SK-N-SH (cell line): Measurements from ENCODE around the gene ATP2A3. TPM values are rescaled to one million over a fixed set of nuclear protein-coding genes. Genes with fewer than 3 reads are reported as not detected.

Source experiments
- CTCF ChIA-PET: fragments of 300-600, 350-600 bp; formaldehyde crosslinking; extraction: SDS; loops from one replicate; lab custom pipeline; 2021; lab: Yijun Ruan, JAX
- POLR2A ChIA-PET: fragments of 350-600 bp; sonication (Branson Sonifier 250); formaldehyde crosslinking; extraction: SDS; loops from one replicate; lab custom pipeline; 2020; ENCODE audit warnings: antibody characterized with exemption, inconsistent platforms; lab: Yijun Ruan, JAX
- DNase-seq: peaks from one replicate; pipeline ENCODE4 v3.0.0; 2012
- H2AFZ ChIP-seq: fragments of 200-600 bp; sonication (generic); 2 replicates; pipeline ENCODE4 v1.8.1; 2016; ENCODE audit warnings: antibody characterized with exemption, mild to moderate bottlenecking, low read depth
- H3F3A ChIP-seq: fragments of 200-600 bp; sonication (generic); replicated peaks from 2 replicates; pipeline ENCODE3; 2016; ENCODE audit warnings: antibody characterized with exemption, mild to moderate bottlenecking; ENCODE audit not compliant: insufficient read depth
- H3K27ac ChIP-seq, 2 experiments: fragments of 200-500 bp in 1 of 2; fragments of 200-600 bp in 1 of 2; sonication (Bioruptor generic) in 1 of 2; sonication (generic), shearing (Covaris generic) in 1 of 2; 2 replicates each; pipeline versions ENCODE4 v1.5.1 to v1.6.1; 2014 to 2016; ENCODE audit warnings: low read depth in 2 of 2, inconsistent platforms in 1 of 2, low read length in 1 of 2, mild to moderate bottlenecking in 1 of 2, mixed read lengths in 1 of 2
- H3K27me3 ChIP-seq: fragments of 200-600 bp; sonication (generic), shearing (Covaris generic); 2 replicates; pipeline ENCODE4 v1.6.1; 2016; ENCODE audit warnings: mixed run types; ENCODE audit not compliant: insufficient read depth
- H3K36me3 ChIP-seq, 2 experiments: fragments of 200-500 bp in 1 of 2; fragments of 200-600 bp in 1 of 2; sonication (Bioruptor generic) in 1 of 2; sonication (generic) in 1 of 2; replicated peaks in 1 of 2; 2 replicates each; pipeline versions ENCODE3 to v1.5.1; 2014 to 2016; ENCODE audit warnings: low read length in 1 of 2, mild to moderate bottlenecking in 1 of 2; ENCODE audit not compliant: insufficient read depth in 2 of 2, control insufficient read depth in 1 of 2
- H3K4me1 ChIP-seq, 2 experiments: fragments of 200-500 bp in 1 of 2; fragments of 200-600 bp in 1 of 2; sonication (Bioruptor generic) in 1 of 2; sonication (generic), shearing (Covaris generic) in 1 of 2; 2 replicates each; pipeline versions ENCODE4 v1.5.1 to v1.6.1; 2014 to 2016; ENCODE audit warnings: low read depth in 1 of 2, low read length in 1 of 2, mixed run types in 1 of 2; ENCODE audit not compliant: insufficient read depth in 2 of 2, control insufficient read depth in 1 of 2
- H3K4me2 ChIP-seq: fragments of 200-600 bp; sonication (generic), shearing (Covaris generic); 2 replicates; pipeline ENCODE4 v1.6.1; 2017; ENCODE audit warnings: mixed run types
- H3K4me3 ChIP-seq, 2 experiments: fragments of 200-500 bp in 1 of 2; fragments of 200-600 bp in 1 of 2; sonication (Bioruptor generic) in 1 of 2; sonication (generic), shearing (Covaris generic) in 1 of 2; 2 replicates each; pipeline versions ENCODE4 v1.5.1 to v1.8.1; 2014 to 2016; ENCODE audit warnings: low read depth in 2 of 2, inconsistent platforms in 1 of 2, low read length in 1 of 2, mild to moderate bottlenecking in 1 of 2, mixed read lengths in 1 of 2, moderate library complexity in 1 of 2
- H3K79me2 ChIP-seq: fragments of 200-600 bp; sonication (generic); 2 replicates; pipeline ENCODE4 v1.8.1; 2017; ENCODE audit warnings: mild to moderate bottlenecking; ENCODE audit not compliant: insufficient read depth
- H3K9ac ChIP-seq: fragments of 200-600 bp; sonication (generic); 2 replicates; pipeline ENCODE4 v1.6.1; 2017; ENCODE audit warnings: mixed run types
- H3K9me2 ChIP-seq: fragments of 200-600 bp; sonication (generic); 2 replicates; pipeline ENCODE4 v1.6.1; 2017; ENCODE audit warnings: mixed run types
- H3K9me3 ChIP-seq: fragments of 200-600 bp; sonication (generic); 2 replicates; pipeline ENCODE4 v1.6.1; 2017; ENCODE audit warnings: mixed run types, mild to moderate bottlenecking, moderate library complexity
- H4K20me1 ChIP-seq: fragments of 200-600 bp; sonication (generic); 2 replicates; pipeline ENCODE4 v1.6.1; 2017; ENCODE audit warnings: mild to moderate bottlenecking, mixed run types; ENCODE audit not compliant: insufficient read depth
- CHD2 ChIP-seq: fragments of 150-350 bp; IDR thresholded peaks from 2 replicates; pipeline ENCODE4 v1.6.1; 2018; ENCODE audit warnings: low read length; ENCODE audit not compliant: partially characterized antibody
- CTCF ChIP-seq: fragments of 200-600 bp; sonication (generic); IDR thresholded peaks from 2 replicates; pipeline ENCODE4 v1.6.1; 2017; ENCODE audit warnings: antibody characterized with exemption, mild to moderate bottlenecking, moderate library complexity
- EP300 ChIP-seq, 2 experiments: IDR thresholded peaks; 2 replicates each; pipeline versions ENCODE4 v1.4.0 to v1.6.1; 2012; ENCODE audit warnings: borderline replicate concordance in 1 of 2, low read depth in 1 of 2, low read length in 1 of 2
- EZH2phosphoT487 ChIP-seq: fragments of 200-600 bp; sonication (generic); IDR thresholded peaks from 2 replicates; pipeline ENCODE4 v1.6.1; 2017; ENCODE audit warnings: low read depth, mixed run types, mild to moderate bottlenecking, antibody characterized with exemption, moderate library complexity, borderline replicate concordance
- FOXJ3 ChIP-seq: sonication (generic); formaldehyde crosslinking; IDR thresholded peaks from 2 replicates; pipeline ENCODE4 v1.5.1; 2020; ENCODE audit warnings: mild to moderate bottlenecking, missing genetic modification reagents
- GABPA ChIP-seq: IDR thresholded peaks from 2 replicates; pipeline ENCODE4 v1.4.0; 2012; ENCODE audit warnings: low read depth, mild to moderate bottlenecking
- MAX ChIP-seq: IDR thresholded peaks from 2 replicates; pipeline ENCODE4 v1.4.0; 2012; ENCODE audit warnings: low read depth
- MXI1 ChIP-seq: IDR thresholded peaks from 2 replicates; pipeline ENCODE4 v1.6.1; 2012; ENCODE audit warnings: mild to moderate bottlenecking, low read depth, low read length, improper control_type of control experiment
- NRF1 ChIP-seq: IDR thresholded peaks from 2 replicates; pipeline ENCODE4 v1.6.1; 2012; ENCODE audit warnings: low read depth, mild to moderate bottlenecking, low read length
- POLR2AphosphoS5 ChIP-seq: IDR thresholded peaks from 2 replicates; pipeline ENCODE4 v1.6.1; 2012; ENCODE audit warnings: low read depth, low read length
- RAD21 ChIP-seq: IDR thresholded peaks from 2 replicates; pipeline ENCODE4 v1.6.1; 2012; ENCODE audit warnings: mild to moderate bottlenecking, low read length
- REST ChIP-seq: IDR thresholded peaks from 2 replicates; pipeline ENCODE4 v1.6.1; 2012; ENCODE audit warnings: mild to moderate bottlenecking, low read depth, low read length, moderate library complexity
- SIN3A ChIP-seq: IDR thresholded peaks from 2 replicates; pipeline ENCODE4 v1.6.1; 2012; ENCODE audit warnings: low read depth, mild to moderate bottlenecking, low read length, moderate library complexity, borderline replicate concordance
- TAF1 ChIP-seq: IDR thresholded peaks from 2 replicates; pipeline ENCODE4 v1.6.1; 2012; ENCODE audit warnings: low read depth, mild to moderate bottlenecking, low read length, moderate library complexity, borderline replicate concordance
- YY1 ChIP-seq: IDR thresholded peaks from 2 replicates; pipeline ENCODE4 v1.4.0; 2012; ENCODE audit warnings: low read depth, mild to moderate bottlenecking
- WGBS: methylation state at CpG from one replicate; pipeline ENCODE4 v1.1.6; 2017; ENCODE audit warnings: low lambda C conversion rate; 5-methylcytosine and 5-hydroxymethylcytosine counted together
- polyA plus RNA-seq, 3 experiments: library from polyadenylated mRNA; depleted of rRNA; stranded (reverse); fragments of >200 nt; gene quantifications; 2 replicates each; pipeline ENCODE4 v1.2.3, GENCODE V29; 2012

Gene ATP2A3
- polyA plus RNA-seq, 1 of the 3 experiments (the other 2 are of a cell fraction), result 2.1 TPM

- Histone ChIP-seq H4K20me1 (no peaks in the 10 kb centered on the region), H2AFZ (no peak overlapping the region), H3K4me2 (no peak overlapping the region), H3F3A (no peaks in the 10 kb centered on the region), H3K36me3 (peaks cover 7 to 26% of the 10 kb centered on the region in 2 experiments), H3K4me3 (no peak overlapping the region), H3K27me3 (no peaks in the 10 kb centered on the region), H3K4me1 (peaks cover 0 to 2% of the 10 kb centered on the region in 2 experiments; a peak in 1 of 4 replicates), H3K9ac (no peak overlapping the region), H3K79me2 (no peaks in the 10 kb centered on the region), H3K9me3 (no peaks in the 10 kb centered on the region), H3K9me2 (no peaks in the 10 kb centered on the region), H3K27ac (no peak overlapping the region)
- 98% methylated on average over 12 of the region's 21 CpGs for WGBS
- POLR2A ChIA-PET, result no interaction called here
- CTCF ChIA-PET, result interaction anchor here (2.3 to 6.0 kb wide), 2 partner anchors 86 to 89 kb away, joined by 10 to 49 read pairs; partner anchors contain the start of gene P2RX1
- no peak for TF ChIP-seq GABPA
- TF ChIP-seq POLR2AphosphoS5, result no peak
- TF ChIP-seq MAX, result no peak
- no peak for TF ChIP-seq CHD2
- TF ChIP-seq FOXJ3 (CRISPR knock-in tag), result no peak
- TF ChIP-seq CTCF, result no peak
- no peak for TF ChIP-seq EP300 (IDR thresholded peaks at IDR 0.05; ENCODE audit: borderline replicate concordance in 1 of 2, low read depth in 1 of 2, low read length in 1 of 2)
- TF ChIP-seq YY1, result no peak
- TF ChIP-seq TAF1, result no peak
- TF ChIP-seq MXI1, result no peak
- no peak for TF ChIP-seq REST
- no peak for TF ChIP-seq EZH2phosphoT487
- TF ChIP-seq SIN3A, result no peak
- TF ChIP-seq NRF1, result no peak
- TF ChIP-seq RAD21, result no peak
- no peak for DNase-seq
These were observed 38.9 kb upstream of the ATP2A3 start for GRCh38 chr17:4003131-4003500.
